BE2C (cell line): ENCODE data around the gene SCN4A.
A peak's percentile ranks its signal among the peaks of the same experiment; 100 is the strongest.
"Not testable (repeated sequence)": the region's sequence is repeated elsewhere in the genome, so short reads cannot be mapped to it uniquely, and the experiment has no call there.

Source experiments
- DNase-seq: peaks from one replicate; pipeline ENCODE4 v3.0.0-alpha.2; 2020
- H3K27me3 ChIP-seq: fragments of 250-450 bp; sonication (Bioruptor Pico); 2 replicates; pipeline ENCODE4 v1.5.1; 2020; ENCODE audit warnings: mild to moderate bottlenecking
- H3K36me3 ChIP-seq: fragments of 250-450 bp; sonication (Bioruptor Pico); 2 replicates; pipeline ENCODE4 v1.5.1; 2020; ENCODE audit warnings: mild to moderate bottlenecking
- H3K4me1 ChIP-seq: fragments of 250-450 bp; sonication (Bioruptor Pico); 2 replicates; pipeline ENCODE4 v1.5.1; 2020
- H3K4me3 ChIP-seq: 2 replicates; pipeline ENCODE4 v1.5.1; 2011; ENCODE audit warnings: low read depth, low read length
- H3K9me3 ChIP-seq: fragments of 250-450 bp; sonication (Bioruptor Pico); 2 replicates; pipeline ENCODE4 v1.5.1; 2020
- TF ChIP-seq, protein P1 (sequence below): IDR thresholded peaks from 2 replicates; pipeline ENCODE4 v1.5.1; 2012; ENCODE audit warnings: mild to moderate bottlenecking, low read depth, low read length

SCN4A gene

DNA sequence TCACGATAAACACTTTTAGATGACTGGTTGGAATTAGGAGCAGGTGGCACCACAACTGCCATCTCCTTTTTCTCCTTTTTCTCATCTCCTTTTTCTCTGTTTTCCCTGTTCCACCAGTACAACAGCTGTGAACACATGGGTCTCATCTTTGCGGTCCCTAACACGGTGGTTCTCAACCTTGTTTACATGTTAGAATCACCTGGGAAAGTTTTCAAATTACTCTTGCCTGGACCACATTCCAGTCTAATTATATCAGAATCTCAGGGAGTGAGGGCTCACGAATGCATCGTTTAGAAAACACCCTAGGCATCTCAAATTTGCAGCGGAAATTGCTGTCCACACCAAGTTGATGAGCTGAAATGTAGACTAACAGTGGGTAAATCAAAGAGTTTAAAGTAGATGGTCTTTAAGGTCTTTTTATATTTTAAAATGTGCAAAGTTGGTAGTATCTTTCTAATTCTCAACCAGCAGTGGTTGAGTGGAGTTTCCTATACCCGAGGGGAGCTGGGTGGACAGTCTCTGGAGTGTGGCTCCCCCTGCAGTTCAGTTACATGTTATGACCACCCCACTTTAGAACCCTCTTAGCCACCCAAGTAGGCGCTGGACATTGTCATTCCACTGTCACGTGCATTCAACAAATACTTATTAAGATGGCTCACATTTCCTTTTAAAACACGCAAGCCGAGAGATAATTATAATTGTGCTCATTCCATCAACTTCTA lies 80.2 kb downstream of the SCN4A start:
- H3K36me3 ChIP-seq, H3K9me3 ChIP-seq, H3K4me3 ChIP-seq, H3K27me3 ChIP-seq, H3K4me1 ChIP-seq: not testable (repeated sequence)
- DNase-seq: peak; percentile 49
- TF ChIP-seq, protein P1, sequence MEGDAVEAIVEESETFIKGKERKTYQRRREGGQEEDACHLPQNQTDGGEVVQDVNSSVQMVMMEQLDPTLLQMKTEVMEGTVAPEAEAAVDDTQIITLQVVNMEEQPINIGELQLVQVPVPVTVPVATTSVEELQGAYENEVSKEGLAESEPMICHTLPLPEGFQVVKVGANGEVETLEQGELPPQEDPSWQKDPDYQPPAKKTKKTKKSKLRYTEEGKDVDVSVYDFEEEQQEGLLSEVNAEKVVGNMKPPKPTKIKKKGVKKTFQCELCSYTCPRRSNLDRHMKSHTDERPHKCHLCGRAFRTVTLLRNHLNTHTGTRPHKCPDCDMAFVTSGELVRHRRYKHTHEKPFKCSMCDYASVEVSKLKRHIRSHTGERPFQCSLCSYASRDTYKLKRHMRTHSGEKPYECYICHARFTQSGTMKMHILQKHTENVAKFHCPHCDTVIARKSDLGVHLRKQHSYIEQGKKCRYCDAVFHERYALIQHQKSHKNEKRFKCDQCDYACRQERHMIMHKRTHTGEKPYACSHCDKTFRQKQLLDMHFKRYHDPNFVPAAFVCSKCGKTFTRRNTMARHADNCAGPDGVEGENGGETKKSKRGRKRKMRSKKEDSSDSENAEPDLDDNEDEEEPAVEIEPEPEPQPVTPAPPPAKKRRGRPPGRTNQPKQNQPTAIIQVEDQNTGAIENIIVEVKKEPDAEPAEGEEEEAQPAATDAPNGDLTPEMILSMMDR: peak; percentile 56

- not testable (repeated sequence) for H3K9me3 ChIP-seq
- peak; percentile 63 for DNase-seq
Measured at GRCh38 chr17:63889026-63889848, 83.5 kb downstream of the SCN4A start.

More at GRCh38 chr17:63889026-63889848, 83.5 kb downstream of the SCN4A start:
- not testable (repeated sequence) for H3K4me3 ChIP-seq, H3K4me1 ChIP-seq, H3K36me3 ChIP-seq, H3K27me3 ChIP-seq
- TF ChIP-seq, protein P1: peak; percentile 59
